Measurements from ENCODE around the gene LRP5.

LRP5 gene

GRCh38 chr11:68303982-68304780 is 8.2 kb upstream of the LRP5 start:
- H3K4me3 ChIP-seq (replicated peaks; ENCODE audit: low read depth, low read length): no peak overlapping the region
- DNase-seq (ENCODE audit: extremely low read depth, low read depth): no peak
- TF ChIP-seq CTCF (IDR thresholded peaks at IDR 0.05; ENCODE audit: low read depth, low read length, missing control alignments): no peak

- H3K4me3 ChIP-seq (replicated peaks; ENCODE audit: low read depth, low read length): no peak overlapping the region
- no peak for DNase-seq (ENCODE audit: extremely low read depth, low read depth)
- TF ChIP-seq CTCF (IDR thresholded peaks at IDR 0.05; ENCODE audit: low read depth, low read length, missing control alignments): no peak
These were observed 5.8 kb upstream of the LRP5 start for GRCh38 chr11:68306636-68307035.

- H3K4me3 ChIP-seq (replicated peaks; ENCODE audit: low read depth, low read length): no peak overlapping the region
- TF ChIP-seq CTCF (IDR thresholded peaks at IDR 0.05; ENCODE audit: low read depth, low read length, missing control alignments): no peak
- DNase-seq (ENCODE audit: extremely low read depth, low read depth): no peak
These were observed 4.3 kb upstream of the LRP5 start for GRCh38 chr11:68308068-68308467.

GRCh38 chr11:68309621-68310185 is 2.7 kb upstream of the LRP5 start:
- no peak for DNase-seq (ENCODE audit: extremely low read depth, low read depth)
- TF ChIP-seq CTCF (IDR thresholded peaks at IDR 0.05; ENCODE audit: low read depth, low read length, missing control alignments): no peak
- H3K4me3 ChIP-seq (replicated peaks; ENCODE audit: low read depth, low read length): no peak overlapping the region

- no peak for DNase-seq (ENCODE audit: extremely low read depth, low read depth)
- TF ChIP-seq CTCF (IDR thresholded peaks at IDR 0.05; ENCODE audit: low read depth, low read length, missing control alignments): no peak
- no peak overlapping the region; the same call in 1 of the 2 replicates for H3K4me3 ChIP-seq (replicated peaks; ENCODE audit: low read depth, low read length)
These were observed 953 bp upstream of the LRP5 start for GRCh38 chr11:68311160-68312116.

GRCh38 chr11:68312780-68313573 is 586 bp downstream of the LRP5 start:
- H3K4me3 ChIP-seq (replicated peaks; ENCODE audit: low read depth, low read length): peak overlapping the region; percentile 63
- DNase-seq (ENCODE audit: extremely low read depth, low read depth): no peak
- TF ChIP-seq CTCF (IDR thresholded peaks at IDR 0.05; ENCODE audit: low read depth, low read length, missing control alignments): no peak
